Esophagus squamous epithelium (tissue), 4 donors: ENCODE measurements around the gene UBE2C.

ENCODE experiments used
- POLR2A ChIP-seq, 4 donors: fragments of 450-650 bp; IDR thresholded peaks; one replicate each; pipeline ENCODE4 v1.6.1; 2017; ENCODE audit warnings: antibody characterized with exemption in 4 of 4, mild to moderate bottlenecking in 4 of 4, moderate library complexity in 3 of 4
- TF ChIP-seq, protein P1 (sequence below), 6 experiments: fragments of 450-650 bp in 4 of 6; fragments of 200-600 bp in 2 of 6; sonication (generic) in 2 of 6; IDR thresholded peaks; one replicate each; pipeline ENCODE4 v1.5.1; 2016 to 2019; ENCODE audit warnings: antibody characterized with exemption in 6 of 6, mild to moderate bottlenecking in 4 of 6, moderate library complexity in 4 of 6

DNA sequence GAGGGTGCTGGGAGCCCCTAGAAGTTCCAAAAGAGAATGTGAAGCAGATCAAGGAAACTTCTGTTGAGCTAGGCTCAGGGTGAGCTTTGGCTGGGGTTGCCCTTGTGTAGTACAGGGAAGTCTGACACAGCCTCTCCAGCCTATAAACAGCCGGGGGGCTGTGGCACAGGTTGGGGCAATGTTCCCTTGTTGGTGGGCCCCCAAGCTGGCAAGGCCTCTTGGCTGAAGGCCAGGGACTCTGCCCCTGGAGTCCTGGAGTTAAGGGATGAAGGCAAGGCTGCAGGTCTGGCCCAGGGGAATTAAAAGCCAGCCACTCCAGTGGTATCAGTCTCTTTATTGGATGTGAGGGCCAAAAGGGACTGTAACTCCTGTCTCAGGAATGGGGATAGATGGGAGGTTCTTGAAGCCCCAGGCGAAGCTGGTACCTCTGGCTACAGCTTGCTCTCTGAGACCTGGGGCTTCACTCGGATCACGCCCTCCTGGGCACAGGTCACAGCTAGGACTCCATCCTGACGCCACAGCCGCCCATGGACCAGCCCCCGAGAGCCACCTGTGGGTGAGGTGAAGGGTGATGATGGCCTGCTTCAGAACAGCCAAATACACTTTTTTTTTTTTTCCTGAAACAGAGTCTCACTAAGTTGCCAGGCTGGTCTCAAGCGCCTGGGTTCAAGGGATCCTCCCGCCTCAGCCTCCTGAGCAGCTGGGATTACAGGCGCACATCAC lies 29.1 kb downstream of the UBE2C start:
- TF ChIP-seq POLR2A (IDR thresholded peaks at IDR 0.05) = no peak
- TF ChIP-seq, protein P1, sequence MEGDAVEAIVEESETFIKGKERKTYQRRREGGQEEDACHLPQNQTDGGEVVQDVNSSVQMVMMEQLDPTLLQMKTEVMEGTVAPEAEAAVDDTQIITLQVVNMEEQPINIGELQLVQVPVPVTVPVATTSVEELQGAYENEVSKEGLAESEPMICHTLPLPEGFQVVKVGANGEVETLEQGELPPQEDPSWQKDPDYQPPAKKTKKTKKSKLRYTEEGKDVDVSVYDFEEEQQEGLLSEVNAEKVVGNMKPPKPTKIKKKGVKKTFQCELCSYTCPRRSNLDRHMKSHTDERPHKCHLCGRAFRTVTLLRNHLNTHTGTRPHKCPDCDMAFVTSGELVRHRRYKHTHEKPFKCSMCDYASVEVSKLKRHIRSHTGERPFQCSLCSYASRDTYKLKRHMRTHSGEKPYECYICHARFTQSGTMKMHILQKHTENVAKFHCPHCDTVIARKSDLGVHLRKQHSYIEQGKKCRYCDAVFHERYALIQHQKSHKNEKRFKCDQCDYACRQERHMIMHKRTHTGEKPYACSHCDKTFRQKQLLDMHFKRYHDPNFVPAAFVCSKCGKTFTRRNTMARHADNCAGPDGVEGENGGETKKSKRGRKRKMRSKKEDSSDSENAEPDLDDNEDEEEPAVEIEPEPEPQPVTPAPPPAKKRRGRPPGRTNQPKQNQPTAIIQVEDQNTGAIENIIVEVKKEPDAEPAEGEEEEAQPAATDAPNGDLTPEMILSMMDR (IDR thresholded peaks at IDR 0.05) = no peak
